ENCODE data around the gene PDP2. TPM values are rescaled to one million over a fixed set of nuclear protein-coding genes. Genes with fewer than 3 reads are reported as not detected.

Gene PDP2, protein sequence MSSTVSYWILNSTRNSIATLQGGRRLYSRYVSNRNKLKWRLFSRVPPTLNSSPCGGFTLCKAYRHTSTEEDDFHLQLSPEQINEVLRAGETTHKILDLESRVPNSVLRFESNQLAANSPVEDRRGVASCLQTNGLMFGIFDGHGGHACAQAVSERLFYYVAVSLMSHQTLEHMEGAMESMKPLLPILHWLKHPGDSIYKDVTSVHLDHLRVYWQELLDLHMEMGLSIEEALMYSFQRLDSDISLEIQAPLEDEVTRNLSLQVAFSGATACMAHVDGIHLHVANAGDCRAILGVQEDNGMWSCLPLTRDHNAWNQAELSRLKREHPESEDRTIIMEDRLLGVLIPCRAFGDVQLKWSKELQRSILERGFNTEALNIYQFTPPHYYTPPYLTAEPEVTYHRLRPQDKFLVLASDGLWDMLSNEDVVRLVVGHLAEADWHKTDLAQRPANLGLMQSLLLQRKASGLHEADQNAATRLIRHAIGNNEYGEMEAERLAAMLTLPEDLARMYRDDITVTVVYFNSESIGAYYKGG
- polyA plus RNA-seq (2012; ENCODE audit: insufficient read length, low read depth), result 8.8 TPM

DNA sequence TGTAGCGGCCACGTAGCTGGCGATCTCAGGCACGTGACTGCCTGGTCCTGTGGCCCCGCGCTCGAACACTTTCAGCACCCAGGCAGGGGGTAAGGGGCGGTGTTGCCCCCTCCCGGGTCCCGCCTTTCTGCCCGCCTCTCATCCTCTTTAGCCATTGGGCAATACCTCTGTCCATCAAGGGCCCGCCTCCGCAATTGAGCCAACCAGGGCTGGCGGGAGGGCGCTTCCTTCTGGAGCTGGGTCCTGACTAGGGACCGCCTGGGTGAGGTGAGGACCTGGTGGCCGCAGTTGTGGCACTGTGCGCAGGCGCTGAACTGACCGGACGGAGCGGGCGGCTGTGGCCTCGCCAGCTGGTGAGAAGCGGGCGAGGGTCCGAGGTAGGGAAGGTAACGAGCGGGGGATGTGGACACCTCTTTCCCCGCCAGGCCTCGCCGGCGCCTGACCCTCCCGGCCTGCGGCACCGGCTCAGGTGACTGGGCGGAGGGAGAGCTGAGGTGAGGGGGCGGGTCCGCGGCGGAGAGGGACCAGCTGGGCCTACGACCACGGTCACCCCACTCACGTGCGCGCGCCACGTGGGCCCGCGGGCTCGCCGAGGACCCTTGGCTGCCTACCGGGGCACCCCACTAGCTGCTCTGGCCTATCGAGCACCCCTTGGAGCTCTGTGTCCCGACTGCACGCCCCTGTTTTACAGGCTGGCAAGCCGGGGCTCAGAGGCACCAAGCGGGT lies at the start of gene PDP2:
PDP2 (plus strand) TSS at position 228 of the 726 bp plus-strand sequence. CDS start 3,770 bp downstream, outside the sequence.
- TF ChIP-seq FOXP2 (optimal IDR thresholded peaks at IDR 0.05; ENCODE audit: borderline replicate concordance, extremely low read depth, extremely low read length, insufficient read depth), result peak; percentile 73
- 0 out of 2 replicates have a peak, but pooled peaks have one; percentile 13 for TF ChIP-seq TAF1 (IDR thresholded peaks at IDR 0.05; ENCODE audit: borderline replicate concordance, insufficient read depth, low read length)
- TF ChIP-seq POLR2AphosphoS5 (IDR thresholded peaks at IDR 0.05; ENCODE audit: low read depth, low read length), result peak; percentile 57
- TF ChIP-seq SIN3A (IDR thresholded peaks at IDR 0.05; ENCODE audit: borderline replicate concordance, insufficient read depth, low read length), result 0 out of 2 replicates have a peak, but pooled peaks have one; percentile 30
- TF ChIP-seq, protein P1, sequence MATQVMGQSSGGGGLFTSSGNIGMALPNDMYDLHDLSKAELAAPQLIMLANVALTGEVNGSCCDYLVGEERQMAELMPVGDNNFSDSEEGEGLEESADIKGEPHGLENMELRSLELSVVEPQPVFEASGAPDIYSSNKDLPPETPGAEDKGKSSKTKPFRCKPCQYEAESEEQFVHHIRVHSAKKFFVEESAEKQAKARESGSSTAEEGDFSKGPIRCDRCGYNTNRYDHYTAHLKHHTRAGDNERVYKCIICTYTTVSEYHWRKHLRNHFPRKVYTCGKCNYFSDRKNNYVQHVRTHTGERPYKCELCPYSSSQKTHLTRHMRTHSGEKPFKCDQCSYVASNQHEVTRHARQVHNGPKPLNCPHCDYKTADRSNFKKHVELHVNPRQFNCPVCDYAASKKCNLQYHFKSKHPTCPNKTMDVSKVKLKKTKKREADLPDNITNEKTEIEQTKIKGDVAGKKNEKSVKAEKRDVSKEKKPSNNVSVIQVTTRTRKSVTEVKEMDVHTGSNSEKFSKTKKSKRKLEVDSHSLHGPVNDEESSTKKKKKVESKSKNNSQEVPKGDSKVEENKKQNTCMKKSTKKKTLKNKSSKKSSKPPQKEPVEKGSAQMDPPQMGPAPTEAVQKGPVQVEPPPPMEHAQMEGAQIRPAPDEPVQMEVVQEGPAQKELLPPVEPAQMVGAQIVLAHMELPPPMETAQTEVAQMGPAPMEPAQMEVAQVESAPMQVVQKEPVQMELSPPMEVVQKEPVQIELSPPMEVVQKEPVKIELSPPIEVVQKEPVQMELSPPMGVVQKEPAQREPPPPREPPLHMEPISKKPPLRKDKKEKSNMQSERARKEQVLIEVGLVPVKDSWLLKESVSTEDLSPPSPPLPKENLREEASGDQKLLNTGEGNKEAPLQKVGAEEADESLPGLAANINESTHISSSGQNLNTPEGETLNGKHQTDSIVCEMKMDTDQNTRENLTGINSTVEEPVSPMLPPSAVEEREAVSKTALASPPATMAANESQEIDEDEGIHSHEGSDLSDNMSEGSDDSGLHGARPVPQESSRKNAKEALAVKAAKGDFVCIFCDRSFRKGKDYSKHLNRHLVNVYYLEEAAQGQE (IDR thresholded peaks at IDR 0.05; ENCODE audit: insufficient read depth in 1 of 2, low read depth in 2 of 2, low read length in 2 of 2), result 0 out of 4 replicates have a peak, but pooled peaks of 1 of the 2 experiments have one; percentile 18

DNA sequence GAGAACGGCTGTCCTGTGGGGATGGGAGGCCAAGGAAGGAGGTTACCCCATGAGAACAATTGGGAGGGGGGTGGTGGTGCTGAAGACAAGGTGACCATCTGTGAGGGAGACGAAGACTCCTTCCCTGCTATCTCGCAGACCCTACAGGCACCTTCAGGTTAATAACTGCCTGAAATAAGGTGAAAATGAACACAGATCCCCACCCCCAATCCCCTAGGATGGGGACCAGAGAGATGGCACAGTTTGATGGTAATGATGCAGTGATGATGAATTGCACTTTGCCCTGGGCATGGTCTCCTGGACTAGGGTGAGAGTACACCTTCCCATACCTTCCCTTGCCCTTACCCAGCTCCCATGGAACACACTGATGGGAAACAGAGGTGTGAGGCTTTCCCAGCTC lies 48.1 kb upstream of the PDP2 start:
- no peak for TF ChIP-seq TAF1 (IDR thresholded peaks at IDR 0.05; ENCODE audit: borderline replicate concordance, insufficient read depth, low read length)
- TF ChIP-seq SIN3A (IDR thresholded peaks at IDR 0.05; ENCODE audit: borderline replicate concordance, insufficient read depth, low read length), result no peak
- TF ChIP-seq, protein P1 (IDR thresholded peaks at IDR 0.05; ENCODE audit: insufficient read depth in 1 of 2, low read depth in 2 of 2, low read length in 2 of 2), result no peak
- no peak for TF ChIP-seq FOXP2 (optimal IDR thresholded peaks at IDR 0.05; ENCODE audit: borderline replicate concordance, extremely low read depth, extremely low read length, insufficient read depth)
- TF ChIP-seq POLR2AphosphoS5 (IDR thresholded peaks at IDR 0.05; ENCODE audit: low read depth, low read length), result no peak

DNA sequence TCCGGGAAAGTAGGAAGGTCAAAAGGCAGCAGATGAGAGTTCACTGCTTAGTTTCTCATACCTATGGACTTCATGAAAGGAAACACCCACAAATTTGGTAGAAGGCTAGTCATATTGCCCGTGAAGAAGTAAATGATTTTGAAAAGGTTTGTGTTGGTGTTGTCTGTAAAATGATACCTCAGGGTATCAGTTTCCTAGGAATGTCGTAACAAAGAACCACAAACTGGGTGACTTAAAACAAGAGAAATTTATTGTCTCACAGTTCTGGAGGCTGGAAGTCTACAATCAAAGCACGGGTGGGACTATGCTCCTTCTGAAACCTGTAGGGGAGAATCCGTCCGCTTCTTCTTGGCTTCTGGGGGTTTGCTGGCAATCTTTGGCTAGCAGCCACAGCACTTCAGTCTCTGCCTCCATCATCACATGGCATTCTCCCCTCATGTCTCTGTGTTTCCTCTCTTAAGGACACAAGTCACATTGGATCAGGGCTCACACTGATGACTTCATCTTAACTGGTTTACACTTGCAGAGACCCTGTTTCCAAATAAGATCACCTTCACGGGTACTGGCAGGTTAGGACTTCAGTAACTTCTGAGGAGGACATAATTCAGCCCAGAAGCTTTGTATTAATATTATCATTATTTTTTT lies 47.5 kb upstream of the PDP2 start:
- TF ChIP-seq SIN3A (IDR thresholded peaks at IDR 0.05; ENCODE audit: borderline replicate concordance, insufficient read depth, low read length) (no peak), FOXP2 (optimal IDR thresholded peaks at IDR 0.05; ENCODE audit: borderline replicate concordance, extremely low read depth, extremely low read length, insufficient read depth) (no peak), TAF1 (IDR thresholded peaks at IDR 0.05; ENCODE audit: borderline replicate concordance, insufficient read depth, low read length) (no peak), POLR2AphosphoS5 (IDR thresholded peaks at IDR 0.05; ENCODE audit: low read depth, low read length) (no peak)
- TF ChIP-seq, protein P1 (IDR thresholded peaks at IDR 0.05; ENCODE audit: insufficient read depth in 1 of 2, low read depth in 2 of 2, low read length in 2 of 2), result no peak

DNA sequence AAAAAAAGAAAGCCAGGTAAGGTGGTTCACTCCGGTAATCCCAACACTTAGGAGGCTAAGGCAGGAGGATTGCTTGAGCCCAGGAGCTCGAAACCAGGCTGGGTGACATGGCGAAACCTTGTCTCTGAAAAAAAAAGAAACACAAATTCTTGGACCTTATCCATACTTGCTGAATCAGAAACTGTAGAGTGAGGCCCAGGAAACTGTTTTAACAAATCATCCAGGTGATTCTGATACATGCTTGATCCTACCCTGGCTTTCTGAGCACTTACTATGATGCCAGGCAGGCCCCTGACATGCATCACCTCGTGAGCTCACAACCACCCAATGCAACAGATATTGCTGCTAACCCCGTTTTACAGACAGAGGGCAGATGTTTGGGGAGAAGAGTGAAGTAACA lies 45.6 kb upstream of the PDP2 start:
- TF ChIP-seq SIN3A (IDR thresholded peaks at IDR 0.05; ENCODE audit: borderline replicate concordance, insufficient read depth, low read length), result no peak
- no peak for TF ChIP-seq FOXP2 (optimal IDR thresholded peaks at IDR 0.05; ENCODE audit: borderline replicate concordance, extremely low read depth, extremely low read length, insufficient read depth)
- TF ChIP-seq, protein P1 (IDR thresholded peaks at IDR 0.05; ENCODE audit: insufficient read depth in 1 of 2, low read depth in 2 of 2, low read length in 2 of 2), result no peak
- no peak for TF ChIP-seq POLR2AphosphoS5 (IDR thresholded peaks at IDR 0.05; ENCODE audit: low read depth, low read length)
- TF ChIP-seq TAF1 (IDR thresholded peaks at IDR 0.05; ENCODE audit: borderline replicate concordance, insufficient read depth, low read length), result no peak

Data from PFSK-1 (cell line).